Lower leg skin (tissue), 3 donors: ENCODE data around the gene GAL3ST1.

Experiments
- CTCF ChIP-seq, 3 donors: fragments of 450-650 bp; IDR thresholded peaks; one replicate each; pipeline ENCODE4 v1.5.1; 2016; ENCODE audit warnings: antibody characterized with exemption in 3 of 3, mild to moderate bottlenecking in 3 of 3, moderate library complexity in 2 of 3
- POLR2A ChIP-seq, 2 donors: fragments of 450-650 bp; IDR thresholded peaks; one replicate each; pipeline ENCODE4 v1.6.1; 2016 to 2017; ENCODE audit warnings: antibody characterized with exemption in 2 of 2, mild to moderate bottlenecking in 1 of 2, moderate library complexity in 1 of 2

- TF ChIP-seq CTCF (IDR thresholded peaks at IDR 0.05) = no peak
- no peak for TF ChIP-seq POLR2A (IDR thresholded peaks at IDR 0.05)
Measured at GRCh38 chr22:30559889-30560288, 14.6 kb downstream of the GAL3ST1 start.
